ENCODE results near the gene NEUROG1. TPM values are rescaled to one million over a fixed set of nuclear protein-coding genes. Genes with fewer than 3 reads are reported as not detected.

The NEUROG1 gene
- polyA plus RNA-seq, 6 donors from 2014 or later, result not detected

DNA sequence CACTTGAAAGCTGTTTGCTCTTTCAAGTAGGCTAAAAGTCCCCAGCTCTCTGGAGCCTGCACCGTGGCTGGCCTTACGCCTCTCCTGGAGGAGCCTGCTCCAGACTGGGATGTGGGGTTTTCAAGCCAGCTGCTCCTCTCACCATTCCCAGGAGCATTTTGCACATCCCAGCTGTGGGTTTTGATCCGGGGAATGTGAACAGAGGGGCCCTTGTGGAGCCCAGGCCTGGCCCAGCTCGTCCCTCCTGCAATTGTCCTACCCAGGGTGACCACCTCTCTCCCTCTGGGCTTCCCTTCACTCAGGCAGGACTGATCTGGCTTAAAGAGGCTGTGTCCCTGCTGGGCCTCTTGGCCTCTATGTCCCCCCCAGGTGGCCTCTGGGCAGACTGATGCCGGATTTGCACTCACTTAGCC is 51.1 kb downstream of the NEUROG1 start:
- H3K9me3 Mint-ChIP-seq, result peaks cover 0 to 5% (median 0%) of the 10 kb centered on the region in 7 donors
- DNase-seq (no peak), ATAC-seq (ENCODE audit: low read depth in 2 of 2) (no peak)
- peaks cover 51 to 68% (median 51%) of the 10 kb centered on the region in 3 donors for H3K27me3 Mint-ChIP-seq
- H3K36me3 Mint-ChIP-seq, result peaks cover 0 to 2% of the 10 kb centered on the region in 2 donors
- H3K4me3 Mint-ChIP-seq, result no peak overlapping the region
- no peak overlapping the region for H3K27ac Mint-ChIP-seq
- peaks cover 0 to 10% (median 4%) of the 10 kb centered on the region in 3 donors for H3K4me1 Mint-ChIP-seq

Other genes with a start within 250 kb of the NEUROG1 start
- gene MACROH2A1, start 136.7 kb downstream of the NEUROG1 start, polyA plus RNA-seq (ENCODE audit: low read depth in 6 of 6), result 100 to 1,000 TPM in 5 of 6 donors, 10 to 100 TPM in 1; 85.2 to 170 (median 120) TPM
- not detected for gene DCANP1, start 88.6 kb downstream of the NEUROG1 start, polyA plus RNA-seq (ENCODE audit: low read depth in 6 of 6)
- not detected for gene TIFAB, start 83.6 kb downstream of the NEUROG1 start, polyA plus RNA-seq (ENCODE audit: low read depth in 6 of 6)
- gene CXCL14, start 43.0 kb upstream of the NEUROG1 start, polyA plus RNA-seq (ENCODE audit: low read depth in 6 of 6), result not detected

Measured in naive B cell (primary cell).